ENCODE measurements around the gene ANKRD60. TPM values are rescaled to one million over a fixed set of nuclear protein-coding genes. Genes with fewer than 3 reads are reported as not detected.

Gene ANKRD60
- total RNA-seq, 4 donors from 2014 or later = not detected

- Histone ChIP-seq H3K36me3 (peaks cover 0 to 14% (median 0%) of the 10 kb centered on the region in 4 donors), H3K27me3 (no peaks in the 10 kb centered on the region), H3K27ac (no peak overlapping the region), H3K4me1 (no peaks in the 10 kb centered on the region), H3K9me3 (no peaks in the 10 kb centered on the region), H3K4me3 (no peak overlapping the region)
- in situ Hi-C loops (cut with MboI; ENCODE audit: low pct_ligation_motif_present in 1 of 4, low pct_unique_long_range_greater_than_20kb in 1 of 4, low sequenced_read_pairs in 3 of 4) (no loop called here), intact Hi-C loops (cut with DNase I; ENCODE audit: low total_unique reads) (no loop called here)
- TF ChIP-seq CTCF (IDR thresholded peaks at IDR 0.05) = no peak
- TF ChIP-seq POLR2AphosphoS5 (IDR thresholded peaks at IDR 0.05) = no peak
- no peak for TF ChIP-seq EP300 (IDR thresholded peaks at IDR 0.05; ENCODE audit: low read depth)
- TF ChIP-seq POLR2A (IDR thresholded peaks at IDR 0.05) = no peak
- DNase-seq = no peak
Measured at GRCh38 chr20:58254890-58255289, 26.4 kb upstream of the ANKRD60 start.

GRCh38 chr20:58251979-58252591 is 23.6 kb upstream of the ANKRD60 start:
- in situ Hi-C loops (cut with MboI; ENCODE audit: low pct_ligation_motif_present in 1 of 4, low pct_unique_long_range_greater_than_20kb in 1 of 4, low sequenced_read_pairs in 3 of 4) (no loop called here), intact Hi-C loops (cut with DNase I; ENCODE audit: low total_unique reads) (no loop called here)
- WGBS, 2 donors (ENCODE audit: low coverage in 1 of 2) = 67 to 89% methylated on average over 1 to 2 of the region's 2 CpGs

GRCh38 chr20:58251348-58251978 is 23.0 kb upstream of the ANKRD60 start:
- peaks cover 0 to 21% (median 8%) of the 10 kb centered on the region in 4 donors for H3K36me3 ChIP-seq
- no peaks in the 10 kb centered on the region for H3K27me3 ChIP-seq
- no peak for DNase-seq
- no peak overlapping the region for H3K4me3 ChIP-seq
- no peak for TF ChIP-seq POLR2A (IDR thresholded peaks at IDR 0.05)
- no peak for TF ChIP-seq POLR2AphosphoS5 (IDR thresholded peaks at IDR 0.05)
- no peak for TF ChIP-seq EP300 (IDR thresholded peaks at IDR 0.05; ENCODE audit: low read depth)
- no peak for TF ChIP-seq CTCF (IDR thresholded peaks at IDR 0.05)
- intact Hi-C loops (cut with DNase I; ENCODE audit: low total_unique reads) = no loop called here
- H3K27ac ChIP-seq = no peak overlapping the region
- no peaks in the 10 kb centered on the region for H3K4me1 ChIP-seq
- no peaks in the 10 kb centered on the region for H3K9me3 ChIP-seq
- in situ Hi-C loops (cut with MboI; ENCODE audit: low pct_ligation_motif_present in 1 of 4, low pct_unique_long_range_greater_than_20kb in 1 of 4, low sequenced_read_pairs in 3 of 4) = no loop called here
- WGBS, 2 donors (ENCODE audit: low coverage in 1 of 2) = 88% methylated on average over 6 to 8 of the region's 8 CpGs

More at GRCh38 chr20:58251979-58252591, 23.6 kb upstream of the ANKRD60 start:
- no peak for DNase-seq
- H3K4me3 ChIP-seq = no peak overlapping the region
- H3K4me1 ChIP-seq = no peaks in the 10 kb centered on the region
- no peak for TF ChIP-seq POLR2A (IDR thresholded peaks at IDR 0.05)
- no peak for TF ChIP-seq CTCF (IDR thresholded peaks at IDR 0.05)
- TF ChIP-seq EP300 (IDR thresholded peaks at IDR 0.05; ENCODE audit: low read depth) = no peak
- no peak for TF ChIP-seq POLR2AphosphoS5 (IDR thresholded peaks at IDR 0.05)
- no peak overlapping the region for H3K27ac ChIP-seq
- no peaks in the 10 kb centered on the region for H3K27me3 ChIP-seq
- peaks cover 0 to 15% (median 5%) of the 10 kb centered on the region in 4 donors for H3K36me3 ChIP-seq
- no peaks in the 10 kb centered on the region for H3K9me3 ChIP-seq

GRCh38 chr20:58246346-58246745 is 17.9 kb upstream of the ANKRD60 start:
- peaks cover 0 to 45% (median 8%) of the 10 kb centered on the region in 4 donors for H3K36me3 ChIP-seq
- intact Hi-C loops (cut with DNase I; ENCODE audit: low total_unique reads) = no loop called here
- H3K27ac ChIP-seq = no peak overlapping the region
- H3K4me3 ChIP-seq = no peak overlapping the region
- H3K4me1 ChIP-seq = no peaks in the 10 kb centered on the region
- no peaks in the 10 kb centered on the region for H3K27me3 ChIP-seq
- DNase-seq = no peak
- 77% methylated on average over 9 of the region's 9 CpGs; no CpG with 5 or more reads in 1 of the 2 donors for WGBS, 2 donors (ENCODE audit: low coverage in 1 of 2)
- in situ Hi-C loops (cut with MboI; ENCODE audit: low pct_ligation_motif_present in 1 of 4, low pct_unique_long_range_greater_than_20kb in 1 of 4, low sequenced_read_pairs in 3 of 4) = loop anchor here in 3 of 4 donors (10.0 to 25.0 kb wide), 5 partner anchors 198 to 1216 kb away; partner anchors contain the start of genes STX16 (in 2 of the 3), GNAS (in 1 of the 3) and GNAS-AS1 (in 1 of the 3)
- no peaks in the 10 kb centered on the region for H3K9me3 ChIP-seq
- TF ChIP-seq POLR2A (IDR thresholded peaks at IDR 0.05) = no peak
- TF ChIP-seq CTCF (IDR thresholded peaks at IDR 0.05) = peak in 4 of 5 experiments; percentile 11 to 41 (median 27)

Measured in transverse colon (tissue), 4 donors.